ENCODE measurements around the gene ZSWIM2.
"Not testable (repeated sequence)": the region's sequence is repeated elsewhere in the genome, so short reads cannot be mapped to it uniquely, and the experiment has no call there.

The ZSWIM2 gene

GRCh38 chr2:186848873-186849578, at the start of gene ZSWIM2:
Gene ZSWIM2, minus strand, starts transcription at chr2:186849170. Its CDS starts 40 bp downstream, at chr2:186849130.
- H3K27ac Mint-ChIP-seq, result no peak within 1 kb of the TSS
- H3K27me3 Mint-ChIP-seq (ENCODE audit: low read depth), result peaks cover 19% of the 10 kb centered on the region
- H3K36me3 Mint-ChIP-seq (ENCODE audit: low read depth), result no peaks in the 10 kb centered on the region
- H3K4me1 Mint-ChIP-seq (ENCODE audit: low read depth), result no peaks in the 10 kb centered on the region
- DNase-seq (ENCODE audit: low spot score), result peak; percentile 10
- peak within 1 kb of the TSS; percentile 49 for H3K4me3 Mint-ChIP-seq
- no peaks in the 10 kb centered on the region for H3K9me3 Mint-ChIP-seq

- not testable (repeated sequence) for H3K4me3 Mint-ChIP-seq; H3K9me3 Mint-ChIP-seq; H3K4me1 Mint-ChIP-seq (ENCODE audit: low read depth); H3K27me3 Mint-ChIP-seq (ENCODE audit: low read depth); DNase-seq (ENCODE audit: low spot score); H3K36me3 Mint-ChIP-seq (ENCODE audit: low read depth); H3K27ac Mint-ChIP-seq
Measured at GRCh38 chr2:186896220-186896619, 47.2 kb upstream of the ZSWIM2 start.

GRCh38 chr2:186895451-186895850, 46.5 kb upstream of the ZSWIM2 start:
- Mint-ChIP-seq H3K4me3 (no peak overlapping the region), H3K27me3 (ENCODE audit: low read depth) (no peaks in the 10 kb centered on the region), H3K4me1 (ENCODE audit: low read depth) (no peaks in the 10 kb centered on the region), H3K36me3 (ENCODE audit: low read depth) (no peaks in the 10 kb centered on the region), H3K9me3 (no peaks in the 10 kb centered on the region), H3K27ac (no peak overlapping the region)
- no peak for DNase-seq (ENCODE audit: low spot score)

- H3K9me3 Mint-ChIP-seq, result no peaks in the 10 kb centered on the region
- no peaks in the 10 kb centered on the region for H3K4me1 Mint-ChIP-seq (ENCODE audit: low read depth)
- H3K4me3 Mint-ChIP-seq, result no peak overlapping the region
- no peaks in the 10 kb centered on the region for H3K36me3 Mint-ChIP-seq (ENCODE audit: low read depth)
- H3K27ac Mint-ChIP-seq, result no peak overlapping the region
- no peak for DNase-seq (ENCODE audit: low spot score)
- H3K27me3 Mint-ChIP-seq (ENCODE audit: low read depth), result no peaks in the 10 kb centered on the region
Measured at GRCh38 chr2:186894478-186894877, 45.5 kb upstream of the ZSWIM2 start.

GRCh38 chr2:186892821-186893220, 43.9 kb upstream of the ZSWIM2 start:
- Mint-ChIP-seq H3K9me3 (no peaks in the 10 kb centered on the region), H3K36me3 (ENCODE audit: low read depth) (no peaks in the 10 kb centered on the region), H3K27me3 (ENCODE audit: low read depth) (no peaks in the 10 kb centered on the region), H3K27ac (no peak overlapping the region), H3K4me3 (no peak overlapping the region), H3K4me1 (ENCODE audit: low read depth) (no peaks in the 10 kb centered on the region)
- no peak for DNase-seq (ENCODE audit: low spot score)

GRCh38 chr2:186891185-186891621, 42.2 kb upstream of the ZSWIM2 start:
- no peak overlapping the region for H3K4me3 Mint-ChIP-seq
- H3K27me3 Mint-ChIP-seq (ENCODE audit: low read depth), result no peaks in the 10 kb centered on the region
- no peaks in the 10 kb centered on the region for H3K36me3 Mint-ChIP-seq (ENCODE audit: low read depth)
- no peak overlapping the region for H3K27ac Mint-ChIP-seq
- DNase-seq (ENCODE audit: low spot score), result no peak
- no peaks in the 10 kb centered on the region for H3K9me3 Mint-ChIP-seq
- H3K4me1 Mint-ChIP-seq (ENCODE audit: low read depth), result no peaks in the 10 kb centered on the region

- no peak for DNase-seq (ENCODE audit: low spot score)
- H3K27ac Mint-ChIP-seq, result no peak overlapping the region
- H3K4me1 Mint-ChIP-seq (ENCODE audit: low read depth), result no peaks in the 10 kb centered on the region
- no peaks in the 10 kb centered on the region for H3K36me3 Mint-ChIP-seq (ENCODE audit: low read depth)
- no peaks in the 10 kb centered on the region for H3K9me3 Mint-ChIP-seq
- H3K27me3 Mint-ChIP-seq (ENCODE audit: low read depth), result no peaks in the 10 kb centered on the region
- H3K4me3 Mint-ChIP-seq, result no peak overlapping the region
Measured at GRCh38 chr2:186889101-186889879, 40.3 kb upstream of the ZSWIM2 start.

- Mint-ChIP-seq H3K4me1 (ENCODE audit: low read depth) (no peaks in the 10 kb centered on the region), H3K9me3 (no peaks in the 10 kb centered on the region), H3K36me3 (ENCODE audit: low read depth) (no peaks in the 10 kb centered on the region)
Measured at GRCh38 chr2:186887107-186888090, 38.4 kb upstream of the ZSWIM2 start.

GRCh38 chr2:186884587-186884986, 35.6 kb upstream of the ZSWIM2 start:
- no peaks in the 10 kb centered on the region for H3K36me3 Mint-ChIP-seq (ENCODE audit: low read depth)
- peaks cover 9% of the 10 kb centered on the region for H3K9me3 Mint-ChIP-seq
- DNase-seq (ENCODE audit: low spot score), result no peak
- no peaks in the 10 kb centered on the region for H3K27me3 Mint-ChIP-seq (ENCODE audit: low read depth)
- H3K4me3 Mint-ChIP-seq, result no peak overlapping the region
- no peak overlapping the region for H3K27ac Mint-ChIP-seq
- H3K4me1 Mint-ChIP-seq (ENCODE audit: low read depth), result no peaks in the 10 kb centered on the region

More at GRCh38 chr2:186887107-186888090, 38.4 kb upstream of the ZSWIM2 start:
- Mint-ChIP-seq H3K4me3 (no peak overlapping the region), H3K27ac (no peak overlapping the region), H3K27me3 (ENCODE audit: low read depth) (no peaks in the 10 kb centered on the region)
- no peak for DNase-seq (ENCODE audit: low spot score)

- no peak for DNase-seq (ENCODE audit: low spot score)
- Mint-ChIP-seq H3K4me1 (ENCODE audit: low read depth) (no peaks in the 10 kb centered on the region), H3K27ac (no peak overlapping the region), H3K4me3 (no peak overlapping the region), H3K27me3 (ENCODE audit: low read depth) (no peaks in the 10 kb centered on the region), H3K36me3 (ENCODE audit: low read depth) (no peaks in the 10 kb centered on the region), H3K9me3 (peaks cover 9% of the 10 kb centered on the region)
Measured at GRCh38 chr2:186883666-186884065, 34.7 kb upstream of the ZSWIM2 start.

- Mint-ChIP-seq H3K27ac (no peak overlapping the region), H3K27me3 (ENCODE audit: low read depth) (no peaks in the 10 kb centered on the region), H3K36me3 (ENCODE audit: low read depth) (no peaks in the 10 kb centered on the region), H3K4me3 (no peak overlapping the region), H3K9me3 (peaks cover 9% of the 10 kb centered on the region), H3K4me1 (ENCODE audit: low read depth) (no peaks in the 10 kb centered on the region)
- DNase-seq (ENCODE audit: low spot score), result no peak
Measured at GRCh38 chr2:186882511-186883071, 33.6 kb upstream of the ZSWIM2 start.

- Mint-ChIP-seq H3K4me1 (ENCODE audit: low read depth) (no peaks in the 10 kb centered on the region), H3K27me3 (ENCODE audit: low read depth) (no peaks in the 10 kb centered on the region), H3K36me3 (ENCODE audit: low read depth) (no peaks in the 10 kb centered on the region)
Measured at GRCh38 chr2:186881660-186882059, 32.7 kb upstream of the ZSWIM2 start.

GRCh38 chr2:186879312-186879711, 30.3 kb upstream of the ZSWIM2 start:
- Mint-ChIP-seq H3K4me3 (no peak overlapping the region), H3K27ac (no peak overlapping the region), H3K27me3 (ENCODE audit: low read depth) (no peaks in the 10 kb centered on the region), H3K9me3 (peaks cover 9% of the 10 kb centered on the region), H3K36me3 (ENCODE audit: low read depth) (no peaks in the 10 kb centered on the region), H3K4me1 (ENCODE audit: low read depth) (no peaks in the 10 kb centered on the region)
- DNase-seq (ENCODE audit: low spot score), result no peak

More at GRCh38 chr2:186881660-186882059, 32.7 kb upstream of the ZSWIM2 start:
- H3K4me3 Mint-ChIP-seq, result no peak overlapping the region
- H3K27ac Mint-ChIP-seq, result no peak overlapping the region
- H3K9me3 Mint-ChIP-seq, result peaks cover 9% of the 10 kb centered on the region
- DNase-seq (ENCODE audit: low spot score), result no peak
